HepG2 (cell line): ENCODE results near the gene SF1. TPM values are rescaled to one million over a fixed set of nuclear protein-coding genes. Genes with fewer than 3 reads are reported as not detected.

Experiments used
- ATAC-seq: fragments of 200-7000 bp; cut with Tn5 transposase; 3 replicates; pipeline ENCODE4 v1.9.1; 2020; ENCODE audit warnings: mild to moderate bottlenecking, moderate library complexity
- BruUV-seq: library from RNA; stranded (reverse); fragments of 400-500 nt; replicated peaks from 2 replicates; lab custom pipeline; 2021; lab: Mats Ljungman, UMichigan
- CTCF ChIA-PET: fragments of 300-600 bp; formaldehyde crosslinking; extraction: SDS; loops from one replicate; lab custom pipeline; 2021; ENCODE audit warnings: low total read pairs, inconsistent platforms, low intra/inter-chr PET ratio; lab: Yijun Ruan, JAX
- POLR2A ChIA-PET: fragments of 350-600 bp; sonication (Branson Sonifier 250); formaldehyde crosslinking; loops from one replicate; lab custom pipeline; 2020; ENCODE audit warnings: antibody characterized with exemption, inconsistent platforms; lab: Yijun Ruan, JAX
- DNase-seq: peaks from one replicate; pipeline ENCODE4 v3.0.0-alpha.2; 2015; ENCODE audit warnings: low spot score
- FAIRE-seq: peaks from 3 replicates; lab custom pipeline; 2011; peaks lifted over from hg19 to GRCh38; lab: Jason Lieb, UNC
- H2AFZ ChIP-seq: one replicate; pipeline ENCODE4 v1.6.1; 2011; ENCODE audit warnings: low read length, inconsistent platforms
- H3K27ac ChIP-seq: fragments of 300-600 bp; 3 replicates; pipeline ENCODE4 v1.8.0; 2011; ENCODE audit warnings: mixed run types, mild to moderate bottlenecking, mixed read lengths, low read length, inconsistent platforms; ENCODE audit not compliant: insufficient read depth; ENCODE audit errors: extremely low read length
- H3K27me3 ChIP-seq, 2 experiments: fragments of 200-600 bp in 1 of 2; 2 replicates in 1 of 2; 3 replicates in 1 of 2; pipeline versions ENCODE4 v1.6.0 to v1.8.0; 2011; ENCODE audit warnings: low read length in 2 of 2, mild to moderate bottlenecking in 2 of 2, moderate library complexity in 2 of 2, inconsistent platforms in 1 of 2; ENCODE audit not compliant: insufficient read depth in 2 of 2, control insufficient read depth in 1 of 2
- H3K36me3 ChIP-seq, 2 experiments: fragments of 200-600 bp in 1 of 2; replicated peaks in 1 of 2; 2 replicates in 1 of 2; 3 replicates in 1 of 2; pipeline versions ENCODE4 v1.5.1 to v1.8.0; 2011; ENCODE audit warnings: low read length in 2 of 2, inconsistent platforms in 1 of 2; ENCODE audit not compliant: insufficient read depth in 2 of 2, control insufficient read depth in 1 of 2
- H3K4me1 ChIP-seq: 2 replicates; pipeline ENCODE4 v1.5.1; 2012; ENCODE audit warnings: low read length, inconsistent platforms; ENCODE audit not compliant: insufficient read depth
- H3K4me2 ChIP-seq: 2 replicates; pipeline ENCODE4 v1.6.0; 2011; ENCODE audit warnings: low read depth, low read length, inconsistent platforms
- H3K4me3 ChIP-seq, 3 experiments: fragments of 200-600 bp in 1 of 3; sonication (generic), shearing (Covaris generic) in 1 of 3; replicated peaks in 1 of 3; 2 replicates each; pipeline ENCODE4 v1.5.1; 2011 to 2016; ENCODE audit warnings: low read length in 3 of 3, inconsistent platforms in 2 of 3, low read depth in 2 of 3, mild to moderate bottlenecking in 2 of 3, control low read depth in 1 of 3, mixed read lengths in 1 of 3; ENCODE audit not compliant: insufficient read depth in 1 of 3
- H3K79me2 ChIP-seq: one replicate; pipeline ENCODE4 v1.6.1; 2011; ENCODE audit warnings: low read length, inconsistent platforms; ENCODE audit not compliant: insufficient read depth
- H3K9ac ChIP-seq: 2 replicates; pipeline ENCODE4 v1.6.0; 2011; ENCODE audit warnings: mild to moderate bottlenecking, low read depth, low read length, inconsistent platforms; ENCODE audit not compliant: insufficient read depth
- H3K9me3 ChIP-seq: 2 replicates; pipeline ENCODE4 v1.5.1; 2012; ENCODE audit warnings: mild to moderate bottlenecking, low read length
- H4K20me1 ChIP-seq: 2 replicates; pipeline ENCODE4 v1.6.0; 2011; ENCODE audit warnings: inconsistent platforms, mild to moderate bottlenecking, low read length, moderate library complexity; ENCODE audit not compliant: insufficient read depth
- CREM ChIP-seq, 2 experiments: sonication (generic) in 1 of 2; formaldehyde crosslinking in 1 of 2; IDR thresholded peaks; 2 replicates each; pipeline versions ENCODE4 v1.4.0 to v1.6.1; 2016 to 2020; ENCODE audit warnings: antibody characterized with exemption in 1 of 2, mild to moderate bottlenecking in 1 of 2, missing genetic modification reagents in 1 of 2
- ELF1 ChIP-seq: sonication (generic); formaldehyde crosslinking; IDR thresholded peaks from 2 replicates; pipeline ENCODE4 v1.4.0; 2020; ENCODE audit warnings: missing genetic modification reagents
- FOXO1 ChIP-seq: sonication (generic); formaldehyde crosslinking; IDR thresholded peaks from 2 replicates; pipeline ENCODE4 v1.4.0; 2020; ENCODE audit warnings: missing genetic modification reagents
- GATAD2A ChIP-seq: IDR thresholded peaks from 2 replicates; pipeline ENCODE4 v1.6.1; 2016
- HOXA5 ChIP-seq: sonication (generic); formaldehyde crosslinking; IDR thresholded peaks from 2 replicates; pipeline ENCODE4 v1.4.0; 2020; ENCODE audit warnings: missing genetic modification reagents
- IRF2 ChIP-seq: IDR thresholded peaks from 2 replicates; pipeline ENCODE4 v1.6.1; 2018; ENCODE audit warnings: missing genetic modification reagents, missing compliant biosample characterization
- LCORL ChIP-seq, 2 experiments: fragments of 450-650 bp in 1 of 2; sonication (generic) in 1 of 2; formaldehyde crosslinking in 1 of 2; IDR thresholded peaks; 2 replicates each; pipeline versions ENCODE4 v1.5.0 to v1.6.1; 2017 to 2020; ENCODE audit warnings: antibody characterized with exemption in 1 of 2, missing genetic modification reagents in 1 of 2
- NFIC ChIP-seq: IDR thresholded peaks from 2 replicates; pipeline ENCODE4 v1.6.1; 2012; ENCODE audit warnings: mild to moderate bottlenecking, low read length, inconsistent platforms
- PLRG1 ChIP-seq: fragments of 450-650 bp; conservative IDR thresholded peaks from 2 replicates; pipeline ENCODE4 v1.6.1; 2016
- SMAD9 ChIP-seq: sonication (generic); formaldehyde crosslinking; IDR thresholded peaks from 2 replicates; pipeline ENCODE4 v1.5.1; 2020; ENCODE audit warnings: mild to moderate bottlenecking, missing genetic modification reagents
- SP4 ChIP-seq: sonication (generic); formaldehyde crosslinking; IDR thresholded peaks from 2 replicates; pipeline ENCODE4 v1.8.1; 2023; ENCODE audit warnings: mild to moderate bottlenecking, missing genetic modification reagents
- ZFYVE20 ChIP-seq: sonication (generic); formaldehyde crosslinking; IDR thresholded peaks from 2 replicates; pipeline ENCODE4 v1.8.0; 2023; ENCODE audit warnings: low read depth, mild to moderate bottlenecking, moderate library complexity, missing genetic modification reagents, borderline replicate concordance
- ZIK1 ChIP-seq: sonication (generic); formaldehyde crosslinking; IDR thresholded peaks from 2 replicates; pipeline ENCODE4 v1.5.0; 2020; ENCODE audit warnings: mild to moderate bottlenecking, low read depth, missing genetic modification reagents, borderline replicate concordance
- ZNF335 ChIP-seq: sonication (generic); formaldehyde crosslinking; IDR thresholded peaks from 2 replicates; pipeline ENCODE4 v1.4.0; 2020; ENCODE audit warnings: missing genetic modification reagents
- ZNF354B ChIP-seq: sonication (generic); formaldehyde crosslinking; IDR thresholded peaks from 2 replicates; pipeline ENCODE4 v1.8.0; 2022; ENCODE audit warnings: mild to moderate bottlenecking, missing genetic modification reagents
- ZNF557 ChIP-seq: sonication (generic); formaldehyde crosslinking; IDR thresholded peaks from 2 replicates; pipeline ENCODE4 v1.4.0; 2020; ENCODE audit warnings: missing genetic modification reagents
- ZNF724P ChIP-seq: sonication (generic); formaldehyde crosslinking; IDR thresholded peaks from 2 replicates; pipeline ENCODE4 v1.8.0; 2022; ENCODE audit warnings: missing genetic modification reagents, borderline replicate concordance
- WGBS: methylation state at CpG from one replicate; pipeline ENCODE4 v1.1.6; 2017; ENCODE audit warnings: low lambda C conversion rate; 5-methylcytosine and 5-hydroxymethylcytosine counted together
- in situ Hi-C: cut with HindIII; loops from 2 replicates; pipeline ENCODE4 v1.10.0; 2017; ENCODE audit warnings: low pct_unique_long_range_greater_than_20kb; ENCODE audit not compliant: extremely low pct_ligation_motif_present
- intact Hi-C: fragments of 100-400 bp; cut with micrococcal nuclease; formaldehyde crosslinking; loops from one replicate; pipeline ENCODE4 v1.10.0; 2022; ENCODE audit not compliant: unreplicated experiment
- polyA plus RNA-seq, 8 experiments: library from polyadenylated mRNA; depleted of rRNA in 3 of 8; stranded (reverse) in 7 of 8; unstranded in 1 of 8; fragments of >200 nt; fragmentation: Illumina TruSeq in 4 of 8; extraction: Trizol in 4 of 8; gene quantifications; 2 replicates each; pipeline versions ENCODE4 v1.2.1 to v1.2.3, GENCODE V29; 2011 to 2016; ENCODE audit warnings: low read depth in 4 of 8, missing spikeins in 1 of 8, mixed read lengths in 1 of 8; ENCODE audit not compliant: insufficient read depth in 1 of 8
- total RNA-seq, 5 experiments: library from RNA; depleted of rRNA; stranded (reverse); fragments of >200 nt; fragmentation: Illumina TruSeq; extraction: Trizol; gene quantifications; 2 replicates each; pipeline ENCODE4 v1.2.3, GENCODE V29; 2016; ENCODE audit warnings: low read depth in 1 of 5
- TF ChIP-seq, protein P1 (sequence below): sonication (generic); formaldehyde crosslinking; IDR thresholded peaks from 2 replicates; pipeline ENCODE4 v1.5.0; 2020; ENCODE audit warnings: missing genetic modification reagents, mild to moderate bottlenecking, borderline replicate concordance
- TF ChIP-seq, protein P2 (sequence below): sonication (generic); formaldehyde crosslinking; IDR thresholded peaks from 2 replicates; pipeline ENCODE4 v1.5.0; 2020; ENCODE audit warnings: mild to moderate bottlenecking, missing genetic modification reagents, borderline replicate concordance

SF1 gene
- total and polyA plus RNA-seq, 2 of the 13 experiments (the other 11 are each of a cell fraction or from before 2014, with no cell fraction given): 55.5 to 70.4 TPM

DNA sequence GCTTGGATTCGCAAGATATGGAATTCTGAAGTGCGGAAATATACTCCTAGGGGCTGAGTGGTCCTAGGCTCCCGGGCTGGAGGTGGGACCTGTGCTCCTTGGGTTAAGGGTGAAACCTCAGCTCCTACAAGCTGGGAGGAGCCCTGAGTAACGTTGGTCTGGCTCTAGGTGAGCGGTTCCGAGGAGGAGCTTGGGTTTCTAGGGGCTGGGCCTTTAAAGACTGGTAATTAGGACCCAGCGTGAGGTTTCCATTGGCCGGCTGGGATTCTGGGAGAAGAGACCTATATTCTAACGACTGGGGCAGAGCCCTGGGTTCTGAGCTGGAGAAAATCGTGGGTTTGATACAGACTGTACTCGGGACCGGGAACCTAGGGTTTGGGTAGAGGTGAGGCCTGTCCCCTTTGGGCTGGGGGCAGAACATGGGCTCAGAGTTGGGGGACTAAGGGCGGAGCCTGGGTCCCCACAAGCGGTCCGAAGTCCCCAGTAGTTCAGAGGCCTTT is 25.6 kb upstream of the SF1 start (continued):
- TF ChIP-seq HOXA5 (CRISPR knock-in tag): no peak
- no peak for TF ChIP-seq ZNF557
- TF ChIP-seq, protein P1, sequence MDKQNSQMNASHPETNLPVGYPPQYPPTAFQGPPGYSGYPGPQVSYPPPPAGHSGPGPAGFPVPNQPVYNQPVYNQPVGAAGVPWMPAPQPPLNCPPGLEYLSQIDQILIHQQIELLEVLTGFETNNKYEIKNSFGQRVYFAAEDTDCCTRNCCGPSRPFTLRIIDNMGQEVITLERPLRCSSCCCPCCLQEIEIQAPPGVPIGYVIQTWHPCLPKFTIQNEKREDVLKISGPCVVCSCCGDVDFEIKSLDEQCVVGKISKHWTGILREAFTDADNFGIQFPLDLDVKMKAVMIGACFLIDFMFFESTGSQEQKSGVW (CRISPR knock-in tag): no peak
- TF ChIP-seq FOXO1 (CRISPR knock-in tag): no peak
- TF ChIP-seq SMAD9: 0 out of 2 replicates have a peak, but pooled peaks have one; percentile 7
- TF ChIP-seq ELF1: no peak
- TF ChIP-seq ZFYVE20 (CRISPR knock-in tag): no peak
- TF ChIP-seq LCORL (IDR thresholded peaks at IDR 0.05): no peak
- TF ChIP-seq LCORL (CRISPR knock-in tag; IDR thresholded peaks at IDR 0.05): 0 out of 2 replicates have a peak, but pooled peaks have one; percentile 4
- no peak for TF ChIP-seq NFIC
- TF ChIP-seq PLRG1: no peak

DNA sequence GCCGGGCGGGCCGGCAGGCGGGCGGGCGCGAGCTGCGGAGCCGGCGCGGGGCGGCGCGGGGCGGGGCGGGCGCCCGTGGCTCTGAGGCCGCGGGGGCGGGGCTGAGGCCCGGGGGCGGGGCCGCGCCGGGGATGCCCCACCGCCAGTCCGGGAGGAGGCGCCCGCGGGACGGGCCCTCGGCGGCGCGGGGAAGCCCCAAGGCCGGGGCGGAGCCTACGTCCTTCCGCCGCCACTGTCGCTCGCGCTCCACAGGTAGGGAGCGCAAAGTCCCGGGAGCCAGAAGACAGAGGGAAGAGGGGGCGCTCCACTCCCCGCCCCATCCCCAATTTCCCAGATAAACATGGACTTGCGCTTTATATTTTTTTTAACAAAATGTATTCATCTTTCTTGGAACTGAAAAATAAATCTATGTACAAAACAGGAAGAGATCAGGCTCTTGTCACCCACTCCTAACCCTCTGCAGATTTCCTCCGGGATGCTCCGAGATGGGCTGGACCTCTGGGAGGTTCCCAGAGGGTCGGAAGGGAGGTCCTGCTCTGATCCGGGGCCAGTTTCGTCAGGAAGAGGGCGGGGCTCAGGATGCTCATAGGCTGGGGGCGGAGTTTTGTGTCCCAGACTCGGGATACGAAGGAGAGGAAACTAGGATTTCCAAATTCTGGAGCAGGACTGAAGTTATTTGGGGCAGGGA is 25.0 kb upstream of the SF1 start, which contains the start of gene MAP4K2:
TSS of gene MAP4K2 (minus strand) at position 57 of the 688 bp plus-strand sequence. CDS start 65 bp downstream, outside the sequence.
- H4K20me1 ChIP-seq: no peaks in the 10 kb centered on the region
- H2AFZ ChIP-seq: no peak within 1 kb of the TSS
- peak; percentile 70 for DNase-seq
- no peaks in the 10 kb centered on the region for H3K79me2 ChIP-seq
- H3K27ac ChIP-seq: peak within 1 kb of the TSS; percentile 63
- no peaks in the 10 kb centered on the region for H3K9me3 ChIP-seq
- in situ Hi-C loops: loop anchor here (5.0 kb wide), 1 partner anchor 39 kb away; the partner anchor contains the start of gene CDC42BPG
- H3K36me3 ChIP-seq: peaks cover 9 to 27% of the 10 kb centered on the region in 2 experiments; a peak in 4 of 5 replicates
- H3K9ac ChIP-seq: peak within 1 kb of the TSS; percentile 59
- FAIRE-seq: no peak
- POLR2A ChIA-PET: interaction anchor here (1.2 to 2.3 kb wide), 2 partner anchors 25 to 40 kb away, joined by 5 to 10 read pairs; partner anchors contain the start of genes CDC42BPG and SF1
- intact Hi-C loops: loop anchor here (2.0 to 5.0 kb wide), 2 partner anchors 25 to 44 kb away; partner anchors contain the start of gene SF1
- peak; percentile 76 for ATAC-seq
- H3K4me3 ChIP-seq: peak within 1 kb of the TSS; percentile 61 to 74 (median 66)
- H3K27me3 ChIP-seq: no peaks in the 10 kb centered on the region
- H3K4me1 ChIP-seq: peaks cover 56% of the 10 kb centered on the region
- peak within 1 kb of the TSS; percentile 75 for H3K4me2 ChIP-seq
- CTCF ChIA-PET: no interaction called here
- no TSS peak for BruUV-seq
- WGBS: under 1% methylated on average over 29 of the region's 58 CpGs
- TF ChIP-seq, protein P2, sequence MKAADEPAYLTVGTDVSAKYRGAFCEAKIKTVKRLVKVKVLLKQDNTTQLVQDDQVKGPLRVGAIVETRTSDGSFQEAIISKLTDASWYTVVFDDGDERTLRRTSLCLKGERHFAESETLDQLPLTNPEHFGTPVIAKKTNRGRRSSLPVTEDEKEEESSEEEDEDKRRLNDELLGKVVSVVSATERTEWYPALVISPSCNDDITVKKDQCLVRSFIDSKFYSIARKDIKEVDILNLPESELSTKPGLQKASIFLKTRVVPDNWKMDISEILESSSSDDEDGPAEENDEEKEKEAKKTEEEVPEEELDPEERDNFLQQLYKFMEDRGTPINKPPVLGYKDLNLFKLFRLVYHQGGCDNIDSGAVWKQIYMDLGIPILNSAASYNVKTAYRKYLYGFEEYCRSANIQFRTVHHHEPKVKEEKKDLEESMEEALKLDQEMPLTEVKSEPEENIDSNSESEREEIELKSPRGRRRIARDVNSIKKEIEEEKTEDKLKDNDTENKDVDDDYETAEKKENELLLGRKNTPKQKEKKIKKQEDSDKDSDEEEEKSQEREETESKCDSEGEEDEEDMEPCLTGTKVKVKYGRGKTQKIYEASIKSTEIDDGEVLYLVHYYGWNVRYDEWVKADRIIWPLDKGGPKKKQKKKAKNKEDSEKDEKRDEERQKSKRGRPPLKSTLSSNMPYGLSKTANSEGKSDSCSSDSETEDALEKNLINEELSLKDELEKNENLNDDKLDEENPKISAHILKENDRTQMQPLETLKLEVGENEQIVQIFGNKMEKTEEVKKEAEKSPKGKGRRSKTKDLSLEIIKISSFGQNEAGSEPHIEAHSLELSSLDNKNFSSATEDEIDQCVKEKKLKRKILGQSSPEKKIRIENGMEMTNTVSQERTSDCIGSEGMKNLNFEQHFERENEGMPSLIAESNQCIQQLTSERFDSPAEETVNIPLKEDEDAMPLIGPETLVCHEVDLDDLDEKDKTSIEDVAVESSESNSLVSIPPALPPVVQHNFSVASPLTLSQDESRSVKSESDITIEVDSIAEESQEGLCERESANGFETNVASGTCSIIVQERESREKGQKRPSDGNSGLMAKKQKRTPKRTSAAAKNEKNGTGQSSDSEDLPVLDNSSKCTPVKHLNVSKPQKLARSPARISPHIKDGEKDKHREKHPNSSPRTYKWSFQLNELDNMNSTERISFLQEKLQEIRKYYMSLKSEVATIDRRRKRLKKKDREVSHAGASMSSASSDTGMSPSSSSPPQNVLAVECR (CRISPR knock-in tag): peak; percentile 39; the same call in 1 of the 2 replicates
- peak; percentile 43; the same call in 1 of the 2 replicates for TF ChIP-seq SP4 (CRISPR knock-in tag)
- no peak for TF ChIP-seq ZNF335 (CRISPR knock-in tag)
- TF ChIP-seq ZIK1 (CRISPR knock-in tag): 0 out of 2 replicates have a peak, but pooled peaks have one; percentile 35
- peak; percentile 19; the same call in 1 of the 2 replicates for TF ChIP-seq CREM (IDR thresholded peaks at IDR 0.05)
- TF ChIP-seq CREM (CRISPR knock-in tag; IDR thresholded peaks at IDR 0.05): no peak
- no peak for TF ChIP-seq ZNF354B (CRISPR knock-in tag)
- TF ChIP-seq GATAD2A (CRISPR knock-in tag): peak; percentile 11; the same call in 1 of the 2 replicates
- TF ChIP-seq IRF2: 0 out of 2 replicates have a peak, but pooled peaks have one; percentile 43
- TF ChIP-seq ZNF724P: no peak
